BJ (cell line): ENCODE results near the gene WDR81. TPM values are rescaled to one million over a fixed set of nuclear protein-coding genes. Genes with fewer than 3 reads are reported as not detected.
A peak's percentile ranks its signal among the peaks of the same experiment; 100 is the strongest.

Experiments used
- CTCF ChIA-PET: fragments of 350-600 bp; formaldehyde crosslinking; extraction: SDS; loops from one replicate; lab custom pipeline; 2021; ENCODE audit warnings: antibody characterized with exemption, inconsistent platforms; lab: Yijun Ruan, JAX
- POLR2A ChIA-PET: fragments of 300-600 bp; sonication (Branson Sonifier 250); formaldehyde crosslinking; extraction: SDS; loops from one replicate; lab custom pipeline; 2021; ENCODE audit warnings: antibody characterized with exemption; lab: Charles Lee
- DNase-seq: peaks from one replicate; pipeline ENCODE4 v3.0.0-alpha.2; 2011; ENCODE audit warnings: low read depth
- H3K27me3 ChIP-seq: 2 replicates; pipeline ENCODE4 v1.6.0; 2011; ENCODE audit warnings: low read length; ENCODE audit not compliant: control insufficient read depth, insufficient read depth
- H3K36me3 ChIP-seq: 2 replicates; pipeline ENCODE4 v1.5.1; 2011; ENCODE audit warnings: low read length; ENCODE audit not compliant: control insufficient read depth, insufficient read depth
- H3K4me3 ChIP-seq: 2 replicates; pipeline ENCODE4 v1.5.1; 2011; ENCODE audit warnings: low read depth, mild to moderate bottlenecking, control low read depth, low read length
- CTCF ChIP-seq: IDR thresholded peaks from 2 replicates; pipeline ENCODE4 v1.5.1; 2011; ENCODE audit warnings: low read depth, mild to moderate bottlenecking, control low read depth, inconsistent platforms, low read length, moderate library complexity; ENCODE audit not compliant: insufficient read depth
- polyA plus RNA-seq: library from polyadenylated mRNA; depleted of rRNA; stranded (reverse); fragments of >200 nt; gene quantifications from 2 replicates; pipeline ENCODE4 v1.2.3, GENCODE V29; 2011; rRNA removed

Gene WDR81
- polyA plus RNA-seq, 1 experiment: 4.8 TPM

GRCh38 chr17:1787301-1787902, 62.9 kb downstream of the WDR81 start:
- CTCF ChIA-PET: interaction anchor here (1.1 to 14.2 kb wide), 3 partner anchors 70 to 138 kb away, joined by 4 to 224 read pairs (median 4); partner anchors contain the start of gene RILP
- peaks cover 3% of the 10 kb centered on the region; the same call in 1 of the 2 replicates for H3K36me3 ChIP-seq
- no peak for TF ChIP-seq CTCF
- H3K4me3 ChIP-seq: no peak overlapping the region
- no peaks in the 10 kb centered on the region for H3K27me3 ChIP-seq
- POLR2A ChIA-PET: interaction anchor here (0.7 to 1.0 kb wide), 2 partner anchors 70 to 73 kb away, joined by 3 to 6 read pairs; no protein-coding TSS in a partner anchor
- peak; percentile 77 for DNase-seq

Other genes with a start within 250 kb of the WDR81 start
- 211 and 321 TPM in 2 replicates for gene MYO1C, start 232.0 kb upstream of the WDR81 start, polyA plus RNA-seq
- 43.9 and 45.3 TPM in 2 replicates for gene INPP5K, start 208.1 kb upstream of the WDR81 start, polyA plus RNA-seq
- gene PITPNA, start 161.9 kb upstream of the WDR81 start, polyA plus RNA-seq: 35.8 and 37.2 TPM in 2 replicates
- gene SLC43A2, start 95.9 kb upstream of the WDR81 start, polyA plus RNA-seq: 5.0 and 8.9 TPM in 2 replicates
- 0.11 and 0.12 TPM in 2 replicates for gene SCARF1, start 79.0 kb upstream of the WDR81 start, polyA plus RNA-seq
- 5.3 and 6.2 TPM in 2 replicates for gene RILP, start 74.8 kb upstream of the WDR81 start, polyA plus RNA-seq
- 113 and 194 TPM in 2 replicates for gene PRPF8, start 39.8 kb upstream of the WDR81 start, polyA plus RNA-seq
- 2.5 and 3.9 TPM in 2 replicates for gene TLCD2, start 14.3 kb upstream of the WDR81 start, polyA plus RNA-seq
- gene SERPINF2, start 18.2 kb downstream of the WDR81 start, polyA plus RNA-seq: 0.02 TPM in 1 of 2 replicates, not detected in the other
- gene SERPINF1, start 37.4 kb downstream of the WDR81 start, polyA plus RNA-seq: 174 and 221 TPM in 2 replicates
- gene SMYD4, start 105.2 kb downstream of the WDR81 start, polyA plus RNA-seq: 4.4 and 4.5 TPM in 2 replicates
- gene RPA1, start 105.3 kb downstream of the WDR81 start, polyA plus RNA-seq: 58.8 and 67.9 TPM in 2 replicates